Hepatic stellate cell (primary cell): Measurements from ENCODE around the gene P4HA2.

ENCODE experiments used
- DNase-seq: peaks from one replicate; pipeline ENCODE4 v3.0.0; 2011; ENCODE audit warnings: low spot score

P4HA2 gene

DNA sequence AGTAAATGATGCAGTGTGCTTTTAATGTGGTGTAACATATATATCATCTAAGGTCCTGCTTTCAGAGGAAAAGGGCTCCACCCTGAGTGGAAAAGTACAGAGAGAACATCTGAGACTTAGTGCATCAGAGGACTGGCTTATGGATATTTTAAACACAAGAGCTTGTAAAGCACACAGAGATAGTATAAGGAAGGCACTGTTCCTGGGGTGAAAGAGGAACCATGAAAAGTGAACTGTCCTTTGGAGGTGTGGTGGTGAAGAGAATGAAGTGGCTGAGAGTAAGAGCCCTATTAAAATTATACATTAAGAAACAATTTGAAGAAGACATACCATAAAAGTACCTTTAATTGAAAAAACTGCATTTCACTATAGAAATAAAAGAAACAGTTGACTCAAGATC is 85.2 kb downstream of the P4HA2 start:
- no peak for DNase-seq
